Vagina (tissue), 2 donors: ENCODE data around the gene NOSIP. TPM values are rescaled to one million over a fixed set of nuclear protein-coding genes. Genes with fewer than 3 reads are reported as not detected.

Source experiments
- DNase-seq, 2 donors: peaks; one replicate each; pipeline ENCODE4 v3.0.0-alpha.2; 2017; ENCODE audit errors: extremely low spot score in 2 of 2
- H3K27ac ChIP-seq: fragments of 200-600 bp; sonication (generic); one replicate; pipeline ENCODE4 v1.5.1; 2019
- H3K27me3 ChIP-seq: fragments of 200-600 bp; sonication (generic); one replicate; pipeline ENCODE4 v1.5.1; 2019
- H3K36me3 ChIP-seq, 2 donors: fragments of 200-600 bp; sonication (generic); one replicate each; pipeline ENCODE4 v1.5.1; 2017 to 2019
- H3K4me1 ChIP-seq: fragments of 200-600 bp; sonication (generic); one replicate; pipeline ENCODE4 v1.5.1; 2019
- H3K4me3 ChIP-seq, 2 donors: fragments of 200-600 bp; sonication (generic); 1 replicate in 1 of 2; 2 replicates in 1 of 2; pipeline ENCODE4 v1.5.1; 2016 to 2019
- H3K9me3 ChIP-seq: fragments of 200-600 bp; sonication (generic); one replicate; pipeline ENCODE4 v1.5.1; 2019
- CTCF ChIP-seq, 3 experiments: fragments of 450-650 bp in 2 of 3; fragments of 200-600 bp in 1 of 3; sonication (generic) in 1 of 3; IDR thresholded peaks; one replicate each; pipeline ENCODE4 v1.5.1; 2017 to 2019; ENCODE audit warnings: antibody characterized with exemption in 3 of 3, mild to moderate bottlenecking in 2 of 3, moderate library complexity in 2 of 3
- POLR2A ChIP-seq, 2 donors: fragments of 450-650 bp; IDR thresholded peaks; one replicate each; pipeline ENCODE4 v1.6.1; 2017; ENCODE audit warnings: antibody characterized with exemption in 2 of 2, mild to moderate bottlenecking in 2 of 2, moderate library complexity in 2 of 2
- POLR2AphosphoS5 ChIP-seq, 2 donors: sonication (generic); formaldehyde crosslinking; IDR thresholded peaks; one replicate each; pipeline ENCODE4 v1.9.0; 2017; ENCODE audit warnings: antibody characterized with exemption in 2 of 2, mild to moderate bottlenecking in 2 of 2, low read depth in 1 of 2; ENCODE audit not compliant: insufficient read depth in 1 of 2
- intact Hi-C: fragments of 100-400 bp; cut with DNase I; formaldehyde crosslinking; loops from one replicate; pipeline ENCODE4 v1.15.1; 2023
- total RNA-seq: library from RNA; depleted of rRNA; stranded (reverse); fragments of >200 nt; gene quantifications from one replicate; pipeline ENCODE4 v1.2.3, GENCODE V29; 2016

The NOSIP gene
- total RNA-seq, 1 donor from 2014 or later, result 72.2 TPM

- Histone ChIP-seq H3K27ac (no peak overlapping the region), H3K27me3 (no peaks in the 10 kb centered on the region), H3K4me1 (peaks cover 42% of the 10 kb centered on the region), H3K4me3 (no peak overlapping the region), H3K9me3 (no peaks in the 10 kb centered on the region), H3K36me3 (no peaks in the 10 kb centered on the region)
- no peak for TF ChIP-seq CTCF (IDR thresholded peaks at IDR 0.05)
- TF ChIP-seq POLR2A (IDR thresholded peaks at IDR 0.05), result no peak
- no peak for TF ChIP-seq POLR2AphosphoS5 (IDR thresholded peaks at IDR 0.05; ENCODE audit: insufficient read depth in 1 of 2, low read depth in 1 of 2)
- no peak for DNase-seq
- intact Hi-C loops, result no loop called here
Observed at GRCh38 chr19:49566302-49566701, 14.1 kb downstream of the NOSIP start.

GRCh38 chr19:49565261-49565660 lies 15.1 kb downstream of the NOSIP start:
- H3K4me1 ChIP-seq, result peaks cover 34% of the 10 kb centered on the region
- no peaks in the 10 kb centered on the region for H3K36me3 ChIP-seq
- no peaks in the 10 kb centered on the region for H3K9me3 ChIP-seq
- DNase-seq, result no peak
- TF ChIP-seq POLR2AphosphoS5 (IDR thresholded peaks at IDR 0.05; ENCODE audit: insufficient read depth in 1 of 2, low read depth in 1 of 2) (no peak), CTCF (IDR thresholded peaks at IDR 0.05) (no peak), POLR2A (IDR thresholded peaks at IDR 0.05) (no peak)
- H3K27me3 ChIP-seq, result no peaks in the 10 kb centered on the region
- intact Hi-C loops, result no loop called here
- H3K4me3 ChIP-seq, result no peak overlapping the region
- no peak overlapping the region for H3K27ac ChIP-seq

GRCh38 chr19:49564616-49565045 lies 15.7 kb downstream of the NOSIP start:
- Histone ChIP-seq H3K36me3 (peaks cover 0 to 3% of the 10 kb centered on the region in 2 donors), H3K27me3 (no peaks in the 10 kb centered on the region), H3K9me3 (no peaks in the 10 kb centered on the region), H3K4me1 (peaks cover 33% of the 10 kb centered on the region), H3K4me3 (no peak overlapping the region), H3K27ac (no peak overlapping the region)
- DNase-seq, result no peak
- TF ChIP-seq CTCF (IDR thresholded peaks at IDR 0.05), result no peak
- TF ChIP-seq POLR2AphosphoS5 (IDR thresholded peaks at IDR 0.05; ENCODE audit: insufficient read depth in 1 of 2, low read depth in 1 of 2), result no peak
- TF ChIP-seq POLR2A (IDR thresholded peaks at IDR 0.05), result no peak
- intact Hi-C loops, result no loop called here

- intact Hi-C loops, result no loop called here
- H3K36me3 ChIP-seq, result peaks cover 0 to 38% of the 10 kb centered on the region in 2 donors
- no peaks in the 10 kb centered on the region for H3K27me3 ChIP-seq
- DNase-seq, result no peak
- TF ChIP-seq POLR2AphosphoS5 (IDR thresholded peaks at IDR 0.05; ENCODE audit: insufficient read depth in 1 of 2, low read depth in 1 of 2) (no peak), POLR2A (IDR thresholded peaks at IDR 0.05) (no peak), CTCF (IDR thresholded peaks at IDR 0.05) (no peak)
- peaks cover 23% of the 10 kb centered on the region for H3K4me1 ChIP-seq
- no peak overlapping the region for H3K4me3 ChIP-seq
- no peaks in the 10 kb centered on the region for H3K9me3 ChIP-seq
- H3K27ac ChIP-seq, result no peak overlapping the region
Observed at GRCh38 chr19:49560358-49560900, 19.9 kb downstream of the NOSIP start.

GRCh38 chr19:49559928-49560327 lies 20.4 kb downstream of the NOSIP start:
- no peak overlapping the region for H3K4me3 ChIP-seq
- no peaks in the 10 kb centered on the region for H3K27me3 ChIP-seq
- no peak overlapping the region for H3K27ac ChIP-seq
- peaks cover 0 to 41% of the 10 kb centered on the region in 2 donors for H3K36me3 ChIP-seq
- no peak for DNase-seq
- intact Hi-C loops, result no loop called here
- peaks cover 21% of the 10 kb centered on the region for H3K4me1 ChIP-seq
- no peaks in the 10 kb centered on the region for H3K9me3 ChIP-seq
- TF ChIP-seq POLR2AphosphoS5 (IDR thresholded peaks at IDR 0.05; ENCODE audit: insufficient read depth in 1 of 2, low read depth in 1 of 2), result no peak
- no peak for TF ChIP-seq CTCF (IDR thresholded peaks at IDR 0.05)
- TF ChIP-seq POLR2A (IDR thresholded peaks at IDR 0.05), result no peak
